ENCODE measurements around the gene TMEM108. TPM values are rescaled to one million over a fixed set of nuclear protein-coding genes. Genes with fewer than 3 reads are reported as not detected.

TMEM108 gene
- total RNA-seq, 5 donors from 2014 or later (not counting 1 experiment from before 2014, with no cell fraction given) = 0.96 TPM; not detected in 4

DNA sequence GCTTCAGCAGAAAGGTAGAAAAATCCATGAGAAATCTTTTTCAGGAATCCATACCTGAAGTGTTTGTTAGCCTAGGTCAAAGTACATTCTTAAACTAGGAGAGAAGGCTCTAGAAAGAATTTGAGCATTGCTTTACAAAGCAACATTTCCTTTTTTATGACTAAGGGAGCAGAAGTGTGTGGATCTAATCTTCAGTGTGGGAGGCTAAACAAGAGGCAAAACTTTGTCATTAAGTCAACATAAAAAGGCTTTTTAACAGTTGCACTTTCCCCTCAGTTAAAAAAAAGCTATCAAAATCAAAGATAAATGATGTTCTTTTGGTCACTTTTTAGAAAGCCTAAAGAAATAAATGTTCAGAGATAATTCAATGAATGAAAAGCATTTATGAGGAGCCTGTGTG, 154.8 kb downstream of the TMEM108 start:
- DNase-seq (no peak), ATAC-seq (replicated peaks in 1 of 4) (no peak)
- H3K4me1 Mint-ChIP-seq = no peaks in the 10 kb centered on the region
- Histone ChIP-seq H3K36me3 (ENCODE audit: control insufficient read depth in 2 of 2, extremely low read depth in 1 of 2, insufficient read depth in 1 of 2, low read length in 1 of 2) (no peaks in the 10 kb centered on the region), H3K27ac (ENCODE audit: low read length) (no peak overlapping the region), H3K4me3 (ENCODE audit: control insufficient read depth in 1 of 2, extremely low read depth in 1 of 2, low read length in 1 of 2) (no peak overlapping the region), H3K4me1 (ENCODE audit: control insufficient read depth in 1 of 2, extremely low read depth in 1 of 2, insufficient read depth in 2 of 2, low read length in 2 of 2) (no peaks in the 10 kb centered on the region), H3K27me3 (replicated peaks in 1 of 2; ENCODE audit: control insufficient read depth in 2 of 2, extremely low read depth in 1 of 2, insufficient read depth in 2 of 2, low read length in 1 of 2) (no peaks in the 10 kb centered on the region), H3K9me3 (no peaks in the 10 kb centered on the region)
- H3K9me3 Mint-ChIP-seq = no peaks in the 10 kb centered on the region
- ChIA-PET POLR2A (no interaction called here), CTCF (no interaction called here)
- no peak overlapping the region for H3K27ac Mint-ChIP-seq
- no peak overlapping the region for H3K4me3 Mint-ChIP-seq
- H3K27me3 Mint-ChIP-seq = peaks cover 0 to 12% of the 10 kb centered on the region in 2 donors
- no peaks in the 10 kb centered on the region for H3K36me3 Mint-ChIP-seq

DNA sequence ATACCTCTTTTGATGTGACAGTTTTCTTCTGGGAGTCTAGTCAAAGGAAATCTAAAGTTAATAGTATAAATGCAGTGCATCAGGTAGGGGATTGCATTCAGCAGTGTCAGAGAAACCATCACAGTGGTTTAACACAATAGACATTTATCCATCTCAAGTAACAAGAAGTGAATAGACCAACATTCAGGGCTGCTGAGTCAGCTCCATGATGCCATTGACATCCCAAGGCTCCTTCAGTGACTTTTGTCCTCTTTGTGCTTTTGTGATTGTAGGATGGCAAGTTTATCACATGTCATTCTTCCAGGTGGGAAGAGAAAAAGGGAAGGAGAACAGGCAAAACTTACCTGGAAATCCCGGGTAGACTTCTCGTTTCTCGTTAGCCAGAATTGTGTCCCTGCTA, 158.3 kb downstream of the TMEM108 start:
- H3K27me3 Mint-ChIP-seq = peaks cover 0 to 12% of the 10 kb centered on the region in 2 donors
- no peak overlapping the region for H3K27ac Mint-ChIP-seq
- H3K4me3 Mint-ChIP-seq = no peak overlapping the region
- no peaks in the 10 kb centered on the region for H3K4me1 ChIP-seq (ENCODE audit: control insufficient read depth in 1 of 2, extremely low read depth in 1 of 2, insufficient read depth in 2 of 2, low read length in 2 of 2)
- no peaks in the 10 kb centered on the region for H3K36me3 Mint-ChIP-seq
- H3K27ac ChIP-seq (ENCODE audit: low read length) = no peak overlapping the region
- POLR2A ChIA-PET = no interaction called here
- H3K36me3 ChIP-seq (ENCODE audit: control insufficient read depth in 2 of 2, extremely low read depth in 1 of 2, insufficient read depth in 1 of 2, low read length in 1 of 2) = no peaks in the 10 kb centered on the region
- WGBS (ENCODE audit: insufficient coverage) = 67% methylated on average over 1 of the region's 3 CpGs
- CTCF ChIA-PET = no interaction called here
- ATAC-seq (replicated peaks in 1 of 4) (no peak), DNase-seq (no peak)
- H3K4me1 Mint-ChIP-seq = no peaks in the 10 kb centered on the region
- no peaks in the 10 kb centered on the region for H3K9me3 ChIP-seq
- no peaks in the 10 kb centered on the region for H3K27me3 ChIP-seq (replicated peaks in 1 of 2; ENCODE audit: control insufficient read depth in 2 of 2, extremely low read depth in 1 of 2, insufficient read depth in 2 of 2, low read length in 1 of 2)
- H3K9me3 Mint-ChIP-seq = peaks cover 0 to 2% (median 2%) of the 10 kb centered on the region in 3 donors
- H3K4me3 ChIP-seq (ENCODE audit: control insufficient read depth in 1 of 2, extremely low read depth in 1 of 2, low read length in 1 of 2) = no peak overlapping the region

DNA sequence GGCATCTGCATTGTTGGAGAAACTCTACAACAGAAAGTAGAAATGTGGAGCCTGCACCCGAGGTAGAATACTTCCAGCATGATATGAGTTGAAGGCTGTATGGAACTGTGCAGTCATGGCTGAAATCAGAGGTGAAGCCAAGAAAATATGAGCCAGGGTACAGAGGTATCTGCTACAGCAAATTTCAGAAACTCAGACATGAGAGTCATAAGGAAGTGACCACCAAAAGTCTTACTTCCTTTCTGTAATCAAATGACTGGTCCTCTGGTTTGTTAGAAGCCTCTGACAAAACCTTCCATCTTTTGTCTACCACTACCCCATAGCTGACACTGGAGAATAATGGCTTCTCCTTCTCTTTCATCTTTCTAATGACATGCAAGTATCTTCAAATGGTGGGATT, 159.4 kb downstream of the TMEM108 start:
- no peak for DNase-seq
- no peaks in the 10 kb centered on the region for H3K36me3 ChIP-seq (ENCODE audit: control insufficient read depth in 2 of 2, extremely low read depth in 1 of 2, insufficient read depth in 1 of 2, low read length in 1 of 2)
- H3K4me3 Mint-ChIP-seq = no peak overlapping the region
- peaks cover 0 to 6% of the 10 kb centered on the region in 2 donors for H3K27me3 Mint-ChIP-seq
- no peak for ATAC-seq (replicated peaks in 1 of 4)
- CTCF ChIA-PET = no interaction called here
- H3K27ac ChIP-seq (ENCODE audit: low read length) = no peak overlapping the region
- 80% methylated on average over 1 of the region's 1 CpG for whole genome bisulfite sequencing (ENCODE audit: insufficient coverage)
- H3K36me3 Mint-ChIP-seq = no peaks in the 10 kb centered on the region
- H3K9me3 ChIP-seq = no peaks in the 10 kb centered on the region
- POLR2A ChIA-PET = no interaction called here
- H3K27ac Mint-ChIP-seq = no peak overlapping the region
- no peaks in the 10 kb centered on the region for H3K27me3 ChIP-seq (replicated peaks in 1 of 2; ENCODE audit: control insufficient read depth in 2 of 2, extremely low read depth in 1 of 2, insufficient read depth in 2 of 2, low read length in 1 of 2)
- no peaks in the 10 kb centered on the region for H3K4me1 Mint-ChIP-seq
- H3K4me1 ChIP-seq (ENCODE audit: control insufficient read depth in 1 of 2, extremely low read depth in 1 of 2, insufficient read depth in 2 of 2, low read length in 2 of 2) = no peaks in the 10 kb centered on the region
- H3K9me3 Mint-ChIP-seq = peaks cover 0 to 10% (median 5%) of the 10 kb centered on the region in 3 donors
- H3K4me3 ChIP-seq (ENCODE audit: control insufficient read depth in 1 of 2, extremely low read depth in 1 of 2, low read length in 1 of 2) = no peak overlapping the region

DNA sequence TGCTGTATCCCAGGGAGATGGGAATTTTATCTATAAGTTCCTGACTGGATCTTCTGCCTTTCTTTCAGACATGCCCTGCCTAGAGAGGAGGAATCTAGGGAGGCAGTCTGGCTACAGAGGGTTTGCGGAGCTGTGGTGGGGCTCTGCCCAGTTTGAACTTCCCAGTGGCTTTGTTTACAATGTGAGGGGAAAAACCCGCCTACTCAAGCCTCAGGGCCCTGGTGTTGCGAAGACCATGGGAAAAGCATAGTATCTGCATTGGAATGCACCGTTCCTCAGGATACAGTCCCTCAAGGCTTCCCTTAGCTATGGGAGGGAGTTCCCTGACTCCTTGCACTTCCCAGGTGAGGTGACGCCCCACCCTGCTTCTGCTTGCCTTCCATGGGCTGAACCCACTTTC, 168.7 kb downstream of the TMEM108 start:
- Mint-ChIP-seq H3K36me3 (no peaks in the 10 kb centered on the region), H3K27ac (no peak overlapping the region), H3K27me3 (peaks cover 0 to 11% of the 10 kb centered on the region in 2 donors), H3K9me3 (peaks cover 0 to 12% (median 0%) of the 10 kb centered on the region in 3 donors), H3K4me1 (peaks cover 0 to 4% (median 0%) of the 10 kb centered on the region in 3 donors), H3K4me3 (no peak overlapping the region)
- DNase-seq (no peak), ATAC-seq (replicated peaks in 1 of 4) (no peak)
- no peaks in the 10 kb centered on the region for H3K9me3 ChIP-seq
- no peak overlapping the region for H3K27ac ChIP-seq (ENCODE audit: low read length)
- H3K36me3 ChIP-seq (ENCODE audit: control insufficient read depth in 2 of 2, extremely low read depth in 1 of 2, insufficient read depth in 1 of 2, low read length in 1 of 2) = no peaks in the 10 kb centered on the region
- no peaks in the 10 kb centered on the region for H3K4me1 ChIP-seq (ENCODE audit: control insufficient read depth in 1 of 2, extremely low read depth in 1 of 2, insufficient read depth in 2 of 2, low read length in 2 of 2)
- CTCF ChIA-PET = no interaction called here
- peaks cover 0 to 8% of the 10 kb centered on the region in 2 experiments for H3K27me3 ChIP-seq (replicated peaks in 1 of 2; ENCODE audit: control insufficient read depth in 2 of 2, extremely low read depth in 1 of 2, insufficient read depth in 2 of 2, low read length in 1 of 2)
- H3K4me3 ChIP-seq (ENCODE audit: control insufficient read depth in 1 of 2, extremely low read depth in 1 of 2, low read length in 1 of 2) = no peak overlapping the region
- WGBS (ENCODE audit: insufficient coverage) = 63% methylated on average over 2 of the region's 5 CpGs
- POLR2A ChIA-PET = no interaction called here

DNA sequence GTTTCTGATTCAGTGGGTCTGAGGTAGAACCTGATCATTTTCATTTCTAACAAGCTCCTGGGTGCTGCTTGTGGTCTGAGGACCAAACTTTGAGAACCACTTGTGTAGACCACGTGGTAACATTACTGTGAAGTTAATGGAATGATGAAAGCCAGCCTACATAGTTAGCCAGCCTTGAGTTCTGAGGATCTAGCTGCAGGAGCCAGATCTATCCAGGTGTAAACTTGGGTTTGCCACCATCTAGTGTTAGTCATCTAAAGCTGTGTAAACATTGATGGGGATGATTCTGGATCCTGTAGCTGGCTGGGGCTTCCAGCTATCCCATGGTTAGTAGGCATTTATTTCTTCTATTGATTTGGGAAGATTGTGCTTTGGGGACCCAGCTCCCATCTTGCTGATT, 170.0 kb downstream of the TMEM108 start:
- CTCF ChIA-PET = no interaction called here
- DNase-seq (no peak), ATAC-seq (replicated peaks in 1 of 4) (no peak)
- no peak overlapping the region for H3K4me3 ChIP-seq (ENCODE audit: control insufficient read depth in 1 of 2, extremely low read depth in 1 of 2, low read length in 1 of 2)
- H3K27ac ChIP-seq (ENCODE audit: low read length) = no peak overlapping the region
- no peaks in the 10 kb centered on the region for H3K36me3 ChIP-seq (ENCODE audit: control insufficient read depth in 2 of 2, extremely low read depth in 1 of 2, insufficient read depth in 1 of 2, low read length in 1 of 2)
- POLR2A ChIA-PET = no interaction called here
- Mint-ChIP-seq H3K4me3 (no peak overlapping the region), H3K9me3 (peaks cover 0 to 5% (median 0%) of the 10 kb centered on the region in 3 donors), H3K27me3 (peaks cover 0 to 11% of the 10 kb centered on the region in 2 donors), H3K4me1 (peaks cover 0 to 4% (median 0%) of the 10 kb centered on the region in 3 donors), H3K27ac (no peak overlapping the region), H3K36me3 (no peaks in the 10 kb centered on the region)
- no peaks in the 10 kb centered on the region for H3K9me3 ChIP-seq
- peaks cover 0 to 8% of the 10 kb centered on the region in 2 experiments for H3K27me3 ChIP-seq (replicated peaks in 1 of 2; ENCODE audit: control insufficient read depth in 2 of 2, extremely low read depth in 1 of 2, insufficient read depth in 2 of 2, low read length in 1 of 2)
- 43% methylated on average over 1 of the region's 1 CpG for WGBS (ENCODE audit: insufficient coverage)
- H3K4me1 ChIP-seq (ENCODE audit: control insufficient read depth in 1 of 2, extremely low read depth in 1 of 2, insufficient read depth in 2 of 2, low read length in 2 of 2) = no peaks in the 10 kb centered on the region

DNA sequence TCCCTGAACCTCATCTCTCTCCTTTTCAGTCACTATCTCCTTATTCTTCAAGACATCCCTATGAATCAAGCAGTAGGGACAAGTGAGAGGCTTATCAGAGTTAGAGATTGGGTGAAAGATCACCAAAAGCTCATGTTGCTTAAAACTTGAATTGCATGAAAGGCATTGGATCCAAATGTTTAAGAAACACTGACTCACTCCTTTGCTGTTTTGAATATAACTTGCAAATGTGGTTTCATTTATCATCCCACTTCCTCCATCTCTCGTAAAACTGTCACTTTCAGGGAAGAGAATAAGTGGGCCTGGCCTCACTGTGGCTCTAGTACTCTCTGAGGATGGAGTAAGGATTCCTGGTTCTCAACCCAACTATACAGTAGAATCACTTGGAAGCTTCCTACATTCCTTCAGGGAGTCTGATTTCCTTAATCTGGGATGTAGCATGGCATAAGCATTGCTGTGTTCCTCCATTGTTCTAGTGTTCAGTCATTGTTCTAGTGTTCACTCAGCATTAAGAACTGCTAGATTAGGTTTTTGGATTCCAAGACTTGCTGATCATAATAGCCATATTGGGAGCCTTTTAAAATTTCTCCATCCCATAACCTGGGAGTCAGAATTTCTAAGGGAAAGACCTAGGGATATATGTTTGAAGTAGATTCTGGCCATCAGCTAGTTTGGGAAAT, 171.8 kb downstream of the TMEM108 start:
- no peaks in the 10 kb centered on the region for H3K9me3 ChIP-seq
- Mint-ChIP-seq H3K36me3 (no peaks in the 10 kb centered on the region), H3K27me3 (peaks cover 0 to 9% of the 10 kb centered on the region in 2 donors), H3K4me3 (no peak overlapping the region), H3K27ac (no peak overlapping the region), H3K4me1 (peaks cover 0 to 4% (median 0%) of the 10 kb centered on the region in 3 donors), H3K9me3 (no peaks in the 10 kb centered on the region)
- no peak overlapping the region for H3K4me3 ChIP-seq (ENCODE audit: control insufficient read depth in 1 of 2, extremely low read depth in 1 of 2, low read length in 1 of 2)
- no peak for DNase-seq
- H3K36me3 ChIP-seq (ENCODE audit: control insufficient read depth in 2 of 2, extremely low read depth in 1 of 2, insufficient read depth in 1 of 2, low read length in 1 of 2) = no peaks in the 10 kb centered on the region
- H3K27ac ChIP-seq (ENCODE audit: low read length) = no peak overlapping the region
- H3K4me1 ChIP-seq (ENCODE audit: control insufficient read depth in 1 of 2, extremely low read depth in 1 of 2, insufficient read depth in 2 of 2, low read length in 2 of 2) = no peaks in the 10 kb centered on the region
- CTCF ChIA-PET = no interaction called here
- no CpG with 5 or more reads among the region's 1 CpG for WGBS (ENCODE audit: insufficient coverage)
- ATAC-seq (replicated peaks in 1 of 4) = no peak
- peaks cover 0 to 8% of the 10 kb centered on the region in 2 experiments for H3K27me3 ChIP-seq (replicated peaks in 1 of 2; ENCODE audit: control insufficient read depth in 2 of 2, extremely low read depth in 1 of 2, insufficient read depth in 2 of 2, low read length in 1 of 2)
- POLR2A ChIA-PET = no interaction called here

DNA sequence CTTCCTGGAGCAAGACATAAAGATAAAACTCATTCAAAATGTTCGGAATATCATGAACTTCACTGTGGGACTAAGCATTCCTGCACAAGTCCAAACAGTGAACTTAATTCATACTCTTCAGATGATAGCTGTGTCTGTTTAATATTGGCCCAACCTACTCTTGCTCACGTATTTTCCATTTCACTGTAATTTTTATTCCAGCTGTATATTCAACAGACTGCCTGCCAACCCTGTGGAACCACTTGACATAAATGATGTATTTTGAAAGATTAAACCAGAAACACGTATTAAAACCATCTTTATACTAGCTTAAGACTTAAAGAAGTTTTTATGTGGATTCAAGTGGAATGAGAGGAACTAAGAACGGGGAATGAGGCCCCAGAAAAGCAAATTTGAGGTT, 172.5 kb downstream of the TMEM108 start:
- H3K9me3 Mint-ChIP-seq = no peaks in the 10 kb centered on the region
- CTCF ChIA-PET = no interaction called here

More for the DNA sequence above, 172.5 kb downstream of the TMEM108 start:
- Histone ChIP-seq H3K27me3 (replicated peaks in 1 of 2; ENCODE audit: control insufficient read depth in 2 of 2, extremely low read depth in 1 of 2, insufficient read depth in 2 of 2, low read length in 1 of 2) (peaks cover 0 to 8% of the 10 kb centered on the region in 2 experiments), H3K27ac (ENCODE audit: low read length) (no peak overlapping the region), H3K4me1 (ENCODE audit: control insufficient read depth in 1 of 2, extremely low read depth in 1 of 2, insufficient read depth in 2 of 2, low read length in 2 of 2) (no peaks in the 10 kb centered on the region), H3K4me3 (ENCODE audit: control insufficient read depth in 1 of 2, extremely low read depth in 1 of 2, low read length in 1 of 2) (no peak overlapping the region), H3K9me3 (no peaks in the 10 kb centered on the region), H3K36me3 (ENCODE audit: control insufficient read depth in 2 of 2, extremely low read depth in 1 of 2, insufficient read depth in 1 of 2, low read length in 1 of 2) (no peaks in the 10 kb centered on the region)
- DNase-seq = no peak
- POLR2A ChIA-PET = no interaction called here
- WGBS (ENCODE audit: insufficient coverage) = no CpG with 5 or more reads among the region's 4 CpGs
- no peak for ATAC-seq (replicated peaks in 1 of 4)
- H3K4me3 Mint-ChIP-seq = no peak overlapping the region
- no peak overlapping the region for H3K27ac Mint-ChIP-seq
- H3K27me3 Mint-ChIP-seq = peaks cover 0 to 7% of the 10 kb centered on the region in 2 donors
- H3K4me1 Mint-ChIP-seq = peaks cover 0 to 4% (median 0%) of the 10 kb centered on the region in 3 donors
- H3K36me3 Mint-ChIP-seq = no peaks in the 10 kb centered on the region
